HL-60/S4 (cell line): ENCODE measurements around the gene FNIP1.
"Not testable (repeated sequence)": the region's sequence is repeated elsewhere in the genome, so short reads cannot be mapped to it uniquely, and the experiment has no call there.

Experiments used
- in situ Hi-C: fragments of 300-500 bp; cut with MboI; formaldehyde crosslinking; loops from 2 replicates; pipeline ENCODE4 v1.14.3; 2022; ENCODE audit warnings: low sequenced_read_pairs

Gene FNIP1

GRCh38 chr5:131796793-131797693 is at the start of gene FNIP1:
FNIP1 (minus strand) TSS chr5:131797017; CDS start chr5:131796921, 96 bp downstream.
- in situ Hi-C loops = no loop called here

GRCh38 chr5:131846536-131846935 is 49.7 kb upstream of the FNIP1 start:
- in situ Hi-C loops = no loop called here

- in situ Hi-C loops = no loop called here
These were observed 49.0 kb upstream of the FNIP1 start for GRCh38 chr5:131845828-131846227.

- in situ Hi-C loops = not testable (repeated sequence)
These were observed 46.2 kb upstream of the FNIP1 start for GRCh38 chr5:131842971-131843370.

- in situ Hi-C loops = not testable (repeated sequence)
These were observed 35.9 kb upstream of the FNIP1 start for GRCh38 chr5:131832702-131833101.

- in situ Hi-C loops = no loop called here
These were observed 28.7 kb upstream of the FNIP1 start for GRCh38 chr5:131825404-131826013.

GRCh38 chr5:131824631-131825030 is 27.8 kb upstream of the FNIP1 start:
- in situ Hi-C loops = no loop called here

- in situ Hi-C loops = no loop called here
These were observed 24.4 kb upstream of the FNIP1 start for GRCh38 chr5:131821221-131821620.

- in situ Hi-C loops = no loop called here
These were observed 21.3 kb upstream of the FNIP1 start for GRCh38 chr5:131818001-131818724.

- in situ Hi-C loops = no loop called here
These were observed 18.2 kb upstream of the FNIP1 start for GRCh38 chr5:131814990-131815389.

- in situ Hi-C loops = no loop called here
These were observed 15.7 kb upstream of the FNIP1 start for GRCh38 chr5:131812371-131813160.

GRCh38 chr5:131810510-131811249 is 13.9 kb upstream of the FNIP1 start:
- in situ Hi-C loops = no loop called here

GRCh38 chr5:131795879-131796792 is 681 bp downstream of the FNIP1 start:
- in situ Hi-C loops = no loop called here

GRCh38 chr5:131795228-131795627 is 1.6 kb downstream of the FNIP1 start:
- in situ Hi-C loops = no loop called here

GRCh38 chr5:131794586-131794985 is 2.2 kb downstream of the FNIP1 start:
- in situ Hi-C loops = no loop called here

- in situ Hi-C loops = no loop called here
These were observed 3.9 kb downstream of the FNIP1 start for GRCh38 chr5:131792896-131793295.

GRCh38 chr5:131791866-131792265 is 5.0 kb downstream of the FNIP1 start:
- in situ Hi-C loops = no loop called here

GRCh38 chr5:131790550-131790949 is 6.3 kb downstream of the FNIP1 start:
- in situ Hi-C loops = no loop called here

- in situ Hi-C loops = no loop called here
These were observed 7.1 kb downstream of the FNIP1 start for GRCh38 chr5:131789765-131790164.
